NCI-H2227 (cell line): ENCODE data around the gene CYP2C19.
"Not testable (repeated sequence)": the region's sequence is repeated elsewhere in the genome, so short reads cannot be mapped to it uniquely, and the experiment has no call there.

Experiments used
- DNase-seq: peaks from one replicate; lab custom pipeline; 2025; ENCODE audit not compliant: unreplicated experiment; lab: John Stamatoyannopoulos, UW

CYP2C19 gene

GRCh38 chr10:94762393-94762792 lies at the start of gene CYP2C19:
Gene CYP2C19, plus strand, starts transcription at chr10:94762681. Its CDS starts 25 bp downstream, at chr10:94762706.
- no peak for DNase-seq

- DNase-seq = no peak
Measured at GRCh38 chr10:94725871-94726270, 36.6 kb upstream of the CYP2C19 start.

GRCh38 chr10:94735197-94735596 lies 27.3 kb upstream of the CYP2C19 start:
- DNase-seq = no peak

- DNase-seq = no peak
Measured at GRCh38 chr10:94738588-94738987, 23.9 kb upstream of the CYP2C19 start.

- DNase-seq = no peak
Measured at GRCh38 chr10:94747137-94747536, 15.3 kb upstream of the CYP2C19 start.

GRCh38 chr10:94747838-94748237 lies 14.6 kb upstream of the CYP2C19 start:
- no peak for DNase-seq

GRCh38 chr10:94757916-94758315 lies 4.6 kb upstream of the CYP2C19 start:
- no peak for DNase-seq

- no peak for DNase-seq
Measured at GRCh38 chr10:94760586-94761178, 1.8 kb upstream of the CYP2C19 start.

GRCh38 chr10:94775425-94775824 lies 12.9 kb downstream of the CYP2C19 start:
- not testable (repeated sequence) for DNase-seq

GRCh38 chr10:94777886-94778458 lies 15.5 kb downstream of the CYP2C19 start:
- no peak for DNase-seq

- DNase-seq = no peak
Measured at GRCh38 chr10:94780844-94781243, 18.4 kb downstream of the CYP2C19 start.

- no peak for DNase-seq
Measured at GRCh38 chr10:94784256-94784655, 21.8 kb downstream of the CYP2C19 start.

GRCh38 chr10:94785211-94785610 lies 22.7 kb downstream of the CYP2C19 start:
- no peak for DNase-seq

GRCh38 chr10:94800551-94800950 lies 38.1 kb downstream of the CYP2C19 start:
- not testable (repeated sequence) for DNase-seq

- no peak for DNase-seq
Measured at GRCh38 chr10:94803307-94803706, 40.8 kb downstream of the CYP2C19 start.

GRCh38 chr10:94830025-94830424 lies 67.5 kb downstream of the CYP2C19 start:
- not testable (repeated sequence) for DNase-seq

- no peak for DNase-seq
Measured at GRCh38 chr10:94846204-94846603, 83.7 kb downstream of the CYP2C19 start.

GRCh38 chr10:94850766-94851165 lies 88.3 kb downstream of the CYP2C19 start:
- no peak for DNase-seq

GRCh38 chr10:94851263-94851662 lies 88.8 kb downstream of the CYP2C19 start:
- DNase-seq = no peak

GRCh38 chr10:94852438-94852837 lies 90.0 kb downstream of the CYP2C19 start:
- DNase-seq = no peak

GRCh38 chr10:94853065-94853464 lies 90.6 kb downstream of the CYP2C19 start:
- DNase-seq = no peak

GRCh38 chr10:94858005-94858404 lies 95.5 kb downstream of the CYP2C19 start:
- DNase-seq = no peak

- DNase-seq = no peak
Measured at GRCh38 chr10:94859086-94859485, 96.6 kb downstream of the CYP2C19 start.
